HepG2 (cell line): ENCODE measurements around the gene TREH. TPM values are rescaled to one million over a fixed set of nuclear protein-coding genes. Genes with fewer than 3 reads are reported as not detected.
A peak's percentile ranks its signal among the peaks of the same experiment; 100 is the strongest.

ENCODE experiments used
- DR1 ChIP-seq: sonication (generic); formaldehyde crosslinking; IDR thresholded peaks from 2 replicates; pipeline ENCODE4 v1.8.0; 2021; ENCODE audit warnings: mild to moderate bottlenecking, missing genetic modification reagents, inconsistent platforms
- FOXJ3 ChIP-seq: sonication (generic); formaldehyde crosslinking; IDR thresholded peaks from 2 replicates; pipeline ENCODE4 v1.4.0; 2020; ENCODE audit warnings: missing genetic modification reagents, mild to moderate bottlenecking, borderline replicate concordance
- KLF16 ChIP-seq, 2 experiments: sonication (generic) in 1 of 2; formaldehyde crosslinking in 1 of 2; IDR thresholded peaks; 2 replicates each; pipeline versions ENCODE4 v1.6.1 to v1.8.0; 2016 to 2023; ENCODE audit warnings: missing genetic modification reagents in 2 of 2, missing compliant biosample characterization in 1 of 2
- POLR2AphosphoS5 ChIP-seq: IDR thresholded peaks from 2 replicates; pipeline ENCODE4 v1.6.1; 2012; ENCODE audit warnings: low read depth, low read length
- TCF12 ChIP-seq, 2 experiments: fragments of 450-650 bp in 1 of 2; sonication (generic) in 1 of 2; formaldehyde crosslinking in 1 of 2; IDR thresholded peaks; 2 replicates each; pipeline versions ENCODE4 v1.6.1 to v1.8.0; 2017 to 2022; ENCODE audit warnings: antibody characterized with exemption in 1 of 2, mild to moderate bottlenecking in 1 of 2, missing genetic modification reagents in 1 of 2, moderate library complexity in 1 of 2
- ZBTB42 ChIP-seq: sonication (generic); formaldehyde crosslinking; IDR thresholded peaks from 2 replicates; pipeline ENCODE4 v1.5.0; 2020; ENCODE audit warnings: mild to moderate bottlenecking, missing genetic modification reagents
- ZMAT3 ChIP-seq: sonication (generic); formaldehyde crosslinking; conservative IDR thresholded peaks from 2 replicates; pipeline ENCODE4 v1.7.0; 2021; ENCODE audit warnings: missing genetic modification reagents
- ZNF17 ChIP-seq: sonication (generic); formaldehyde crosslinking; IDR thresholded peaks from 2 replicates; pipeline ENCODE4 v1.5.0; 2020; ENCODE audit warnings: mild to moderate bottlenecking, missing genetic modification reagents
- ZNF629 ChIP-seq: sonication (generic); formaldehyde crosslinking; conservative IDR thresholded peaks from 2 replicates; pipeline ENCODE4 v1.5.0; 2020; ENCODE audit warnings: missing genetic modification reagents
- polyA plus RNA-seq, 8 experiments: library from polyadenylated mRNA; depleted of rRNA in 3 of 8; stranded (reverse) in 7 of 8; unstranded in 1 of 8; fragments of >200 nt; fragmentation: Illumina TruSeq in 4 of 8; extraction: Trizol in 4 of 8; gene quantifications; 2 replicates each; pipeline versions ENCODE4 v1.2.1 to v1.2.3, GENCODE V29; 2011 to 2016; ENCODE audit warnings: low read depth in 4 of 8, missing spikeins in 1 of 8, mixed read lengths in 1 of 8; ENCODE audit not compliant: insufficient read depth in 1 of 8
- total RNA-seq, 5 experiments: library from RNA; depleted of rRNA; stranded (reverse); fragments of >200 nt; fragmentation: Illumina TruSeq; extraction: Trizol; gene quantifications; 2 replicates each; pipeline ENCODE4 v1.2.3, GENCODE V29; 2016; ENCODE audit warnings: low read depth in 1 of 5
- TF ChIP-seq, protein P1 (sequence below): IDR thresholded peaks from 2 replicates; pipeline ENCODE4 v1.6.1; 2016; ENCODE audit warnings: low read depth, missing genetic modification reagents, missing compliant biosample characterization
- TF ChIP-seq, protein P2 (sequence below): sonication (generic); formaldehyde crosslinking; IDR thresholded peaks from 2 replicates; pipeline ENCODE4 v1.4.0; 2020; ENCODE audit warnings: mild to moderate bottlenecking, missing genetic modification reagents
- TF ChIP-seq, protein P3 (sequence below): sonication (generic); formaldehyde crosslinking; IDR thresholded peaks from 2 replicates; pipeline ENCODE4 v1.8.0; 2022; ENCODE audit warnings: missing genetic modification reagents, mild to moderate bottlenecking, inconsistent platforms, borderline replicate concordance
- TF ChIP-seq, protein P4 (sequence below): sonication (generic); formaldehyde crosslinking; IDR thresholded peaks from 2 replicates; pipeline ENCODE4 v1.9.0; 2022; ENCODE audit warnings: low read depth, missing genetic modification reagents
- TF ChIP-seq, protein P5 (sequence below): IDR thresholded peaks from 2 replicates; pipeline ENCODE4 v1.6.1; 2016; ENCODE audit warnings: missing genetic modification reagents, missing compliant biosample characterization
- TF ChIP-seq, protein P6 (sequence below): sonication (generic); formaldehyde crosslinking; IDR thresholded peaks from 2 replicates; pipeline ENCODE4 v1.4.0; 2020; ENCODE audit warnings: missing genetic modification reagents, mild to moderate bottlenecking, borderline replicate concordance

The TREH gene
- total and polyA plus RNA-seq, 2 of the 13 experiments (the other 11 are each of a cell fraction or from before 2014, with no cell fraction given), result 0.53 to 0.86 TPM

DNA sequence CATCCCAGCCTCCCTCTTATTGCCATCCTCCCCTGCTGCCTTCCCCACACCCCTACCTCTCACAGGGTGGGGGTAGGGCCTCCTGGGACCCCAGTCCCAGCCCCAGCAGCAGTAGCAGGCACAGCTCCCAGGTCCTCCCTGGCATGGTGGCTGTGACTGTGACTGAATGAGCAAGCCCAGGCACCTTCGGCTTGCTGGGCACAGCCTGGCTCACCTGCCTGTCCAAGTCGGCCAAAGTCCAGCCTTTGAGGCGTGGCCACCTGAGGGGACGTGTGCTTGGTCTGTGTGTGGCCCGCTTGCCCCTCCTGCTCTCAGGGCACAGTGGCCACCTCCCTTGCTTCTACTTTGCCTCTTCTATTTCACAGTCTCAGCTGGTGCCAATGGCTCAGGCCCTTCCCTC, at the start of gene TREH (continued):
- TF ChIP-seq DR1 (CRISPR knock-in tag) (no peak), ZMAT3 (CRISPR knock-in tag) (no peak), POLR2AphosphoS5 (peak; percentile 58), KLF16 (CRISPR knock-in tag; IDR thresholded peaks at IDR 0.05) (0 out of 4 replicates have a peak, but pooled peaks of 1 of the 2 experiments have one; percentile 34), ZNF17 (CRISPR knock-in tag) (no peak), TCF12 (IDR thresholded peaks at IDR 0.05) (no peak), TCF12 (CRISPR knock-in tag; IDR thresholded peaks at IDR 0.05) (no peak), FOXJ3 (CRISPR knock-in tag) (no peak), ZBTB42 (CRISPR knock-in tag) (no peak), ZNF629 (CRISPR knock-in tag) (no peak)
- TF ChIP-seq, protein P1, sequence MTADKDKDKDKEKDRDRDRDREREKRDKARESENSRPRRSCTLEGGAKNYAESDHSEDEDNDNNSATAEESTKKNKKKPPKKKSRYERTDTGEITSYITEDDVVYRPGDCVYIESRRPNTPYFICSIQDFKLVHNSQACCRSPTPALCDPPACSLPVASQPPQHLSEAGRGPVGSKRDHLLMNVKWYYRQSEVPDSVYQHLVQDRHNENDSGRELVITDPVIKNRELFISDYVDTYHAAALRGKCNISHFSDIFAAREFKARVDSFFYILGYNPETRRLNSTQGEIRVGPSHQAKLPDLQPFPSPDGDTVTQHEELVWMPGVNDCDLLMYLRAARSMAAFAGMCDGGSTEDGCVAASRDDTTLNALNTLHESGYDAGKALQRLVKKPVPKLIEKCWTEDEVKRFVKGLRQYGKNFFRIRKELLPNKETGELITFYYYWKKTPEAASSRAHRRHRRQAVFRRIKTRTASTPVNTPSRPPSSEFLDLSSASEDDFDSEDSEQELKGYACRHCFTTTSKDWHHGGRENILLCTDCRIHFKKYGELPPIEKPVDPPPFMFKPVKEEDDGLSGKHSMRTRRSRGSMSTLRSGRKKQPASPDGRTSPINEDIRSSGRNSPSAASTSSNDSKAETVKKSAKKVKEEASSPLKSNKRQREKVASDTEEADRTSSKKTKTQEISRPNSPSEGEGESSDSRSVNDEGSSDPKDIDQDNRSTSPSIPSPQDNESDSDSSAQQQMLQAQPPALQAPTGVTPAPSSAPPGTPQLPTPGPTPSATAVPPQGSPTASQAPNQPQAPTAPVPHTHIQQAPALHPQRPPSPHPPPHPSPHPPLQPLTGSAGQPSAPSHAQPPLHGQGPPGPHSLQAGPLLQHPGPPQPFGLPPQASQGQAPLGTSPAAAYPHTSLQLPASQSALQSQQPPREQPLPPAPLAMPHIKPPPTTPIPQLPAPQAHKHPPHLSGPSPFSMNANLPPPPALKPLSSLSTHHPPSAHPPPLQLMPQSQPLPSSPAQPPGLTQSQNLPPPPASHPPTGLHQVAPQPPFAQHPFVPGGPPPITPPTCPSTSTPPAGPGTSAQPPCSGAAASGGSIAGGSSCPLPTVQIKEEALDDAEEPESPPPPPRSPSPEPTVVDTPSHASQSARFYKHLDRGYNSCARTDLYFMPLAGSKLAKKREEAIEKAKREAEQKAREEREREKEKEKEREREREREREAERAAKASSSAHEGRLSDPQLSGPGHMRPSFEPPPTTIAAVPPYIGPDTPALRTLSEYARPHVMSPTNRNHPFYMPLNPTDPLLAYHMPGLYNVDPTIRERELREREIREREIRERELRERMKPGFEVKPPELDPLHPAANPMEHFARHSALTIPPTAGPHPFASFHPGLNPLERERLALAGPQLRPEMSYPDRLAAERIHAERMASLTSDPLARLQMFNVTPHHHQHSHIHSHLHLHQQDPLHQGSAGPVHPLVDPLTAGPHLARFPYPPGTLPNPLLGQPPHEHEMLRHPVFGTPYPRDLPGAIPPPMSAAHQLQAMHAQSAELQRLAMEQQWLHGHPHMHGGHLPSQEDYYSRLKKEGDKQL (CRISPR knock-in tag), result no peak
- TF ChIP-seq, protein P2, sequence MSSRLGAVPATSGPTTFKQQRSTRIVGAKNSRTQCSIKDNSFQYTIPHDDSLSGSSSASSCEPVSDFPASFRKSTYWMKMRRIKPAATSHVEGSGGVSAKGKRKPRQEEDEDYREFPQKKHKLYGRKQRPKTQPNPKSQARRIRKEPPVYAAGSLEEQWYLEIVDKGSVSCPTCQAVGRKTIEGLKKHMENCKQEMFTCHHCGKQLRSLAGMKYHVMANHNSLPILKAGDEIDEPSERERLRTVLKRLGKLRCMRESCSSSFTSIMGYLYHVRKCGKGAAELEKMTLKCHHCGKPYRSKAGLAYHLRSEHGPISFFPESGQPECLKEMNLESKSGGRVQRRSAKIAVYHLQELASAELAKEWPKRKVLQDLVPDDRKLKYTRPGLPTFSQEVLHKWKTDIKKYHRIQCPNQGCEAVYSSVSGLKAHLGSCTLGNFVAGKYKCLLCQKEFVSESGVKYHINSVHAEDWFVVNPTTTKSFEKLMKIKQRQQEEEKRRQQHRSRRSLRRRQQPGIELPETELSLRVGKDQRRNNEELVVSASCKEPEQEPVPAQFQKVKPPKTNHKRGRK, result no peak
- TF ChIP-seq, protein P3, sequence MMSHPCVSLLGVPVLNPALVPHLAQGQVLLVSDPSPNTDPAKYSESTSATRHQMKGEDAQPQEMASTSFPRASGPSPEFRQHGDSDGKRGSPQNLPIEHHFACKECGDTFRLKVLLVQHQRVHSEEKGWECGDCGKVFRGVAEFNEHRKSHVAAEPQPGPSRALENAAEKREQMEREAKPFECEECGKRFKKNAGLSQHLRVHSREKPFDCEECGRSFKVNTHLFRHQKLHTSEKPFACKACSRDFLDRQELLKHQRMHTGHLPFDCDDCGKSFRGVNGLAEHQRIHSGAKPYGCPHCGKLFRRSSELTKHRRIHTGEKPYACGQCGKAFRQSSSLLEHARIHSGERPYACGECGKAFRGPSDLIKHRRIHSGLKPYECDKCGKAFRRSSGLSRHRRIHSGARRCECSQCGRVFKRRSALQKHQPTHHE (CRISPR knock-in tag), result no peak
- TF ChIP-seq, protein P4, sequence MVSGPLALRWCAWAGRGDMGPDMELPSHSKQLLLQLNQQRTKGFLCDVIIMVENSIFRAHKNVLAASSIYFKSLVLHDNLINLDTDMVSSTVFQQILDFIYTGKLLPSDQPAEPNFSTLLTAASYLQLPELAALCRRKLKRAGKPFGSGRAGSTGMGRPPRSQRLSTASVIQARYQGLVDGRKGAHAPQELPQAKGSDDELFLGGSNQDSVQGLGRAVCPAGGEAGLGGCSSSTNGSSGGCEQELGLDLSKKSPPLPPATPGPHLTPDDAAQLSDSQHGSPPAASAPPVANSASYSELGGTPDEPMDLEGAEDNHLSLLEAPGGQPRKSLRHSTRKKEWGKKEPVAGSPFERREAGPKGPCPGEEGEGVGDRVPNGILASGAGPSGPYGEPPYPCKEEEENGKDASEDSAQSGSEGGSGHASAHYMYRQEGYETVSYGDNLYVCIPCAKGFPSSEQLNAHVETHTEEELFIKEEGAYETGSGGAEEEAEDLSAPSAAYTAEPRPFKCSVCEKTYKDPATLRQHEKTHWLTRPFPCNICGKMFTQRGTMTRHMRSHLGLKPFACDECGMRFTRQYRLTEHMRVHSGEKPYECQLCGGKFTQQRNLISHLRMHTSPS (CRISPR knock-in tag), result peak; percentile 86
- TF ChIP-seq, protein P5, sequence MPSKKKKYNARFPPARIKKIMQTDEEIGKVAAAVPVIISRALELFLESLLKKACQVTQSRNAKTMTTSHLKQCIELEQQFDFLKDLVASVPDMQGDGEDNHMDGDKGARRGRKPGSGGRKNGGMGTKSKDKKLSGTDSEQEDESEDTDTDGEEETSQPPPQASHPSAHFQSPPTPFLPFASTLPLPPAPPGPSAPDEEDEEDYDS, result peak; percentile 33; the same call in 1 of the 2 replicates
- TF ChIP-seq, protein P6, sequence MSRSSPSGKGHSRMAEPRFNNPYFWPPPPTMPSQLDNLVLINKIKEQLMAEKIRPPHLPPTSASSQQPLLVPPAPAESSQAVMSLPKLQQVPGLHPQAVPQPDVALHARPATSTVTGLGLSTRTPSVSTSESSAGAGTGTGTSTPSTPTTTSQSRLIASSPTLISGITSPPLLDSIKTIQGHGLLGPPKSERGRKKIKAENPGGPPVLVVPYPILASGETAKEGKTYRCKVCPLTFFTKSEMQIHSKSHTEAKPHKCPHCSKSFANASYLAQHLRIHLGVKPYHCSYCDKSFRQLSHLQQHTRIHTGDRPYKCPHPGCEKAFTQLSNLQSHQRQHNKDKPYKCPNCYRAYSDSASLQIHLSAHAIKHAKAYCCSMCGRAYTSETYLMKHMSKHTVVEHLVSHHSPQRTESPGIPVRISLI, result no peak
